SK-N-MC (cell line): ENCODE data around the gene TEX48.

Experiments used
- EZH2 ChIP-seq: fragments of 200-600 bp; sonication (generic); IDR thresholded peaks from one replicate; pipeline ENCODE4 v1.6.1; 2017; ENCODE audit warnings: antibody characterized with exemption
- POLR2AphosphoS5 ChIP-seq: IDR thresholded peaks from 2 replicates; pipeline ENCODE4 v1.6.1; 2012; ENCODE audit warnings: mild to moderate bottlenecking, low read depth, low read length, borderline replicate concordance

- TF ChIP-seq POLR2AphosphoS5 (no peak), EZH2 (no peak)
Measured at GRCh38 chr9:114616684-114617520, 65.1 kb downstream of the TEX48 start.
